Ovary (tissue), 3 donors: ENCODE data around the gene FBN1.

ENCODE experiments used
- CTCF ChIP-seq, 3 donors: fragments of 450-650 bp in 2 of 3; fragments of 200-600 bp in 1 of 3; IDR thresholded peaks; one replicate each; pipeline versions ENCODE4 v1.5.1 to v1.8.0; 2016 to 2022; ENCODE audit warnings: antibody characterized with exemption in 3 of 3, mild to moderate bottlenecking in 1 of 3
- EP300 ChIP-seq: sonication (generic); formaldehyde crosslinking; IDR thresholded peaks from one replicate; pipeline ENCODE4 v1.6.1; 2017; ENCODE audit warnings: antibody characterized with exemption
- POLR2A ChIP-seq: fragments of 450-650 bp; IDR thresholded peaks from one replicate; pipeline ENCODE4 v1.6.1; 2017; ENCODE audit warnings: antibody characterized with exemption, mild to moderate bottlenecking, moderate library complexity
- donor health status: DM: no; HTN: no; CAD: no.

GRCh38 chr15:48560321-48561051, 85.0 kb downstream of the FBN1 start:
- no peak for TF ChIP-seq CTCF (IDR thresholded peaks at IDR 0.05)
- TF ChIP-seq EP300, result no peak
- no peak for TF ChIP-seq POLR2A
